AG04450 (cell line): ENCODE data around the gene INSIG2. TPM values are rescaled to one million over a fixed set of nuclear protein-coding genes. Genes with fewer than 3 reads are reported as not detected.

Experiments used
- CTCF ChIA-PET: fragments of 300-600, 350-600 bp; formaldehyde crosslinking; extraction: SDS; loops from one replicate; lab custom pipeline; 2022; ENCODE audit warnings: antibody characterized with exemption, inconsistent platforms; lab: Charles Lee
- POLR2A ChIA-PET: fragments of 350-600 bp; formaldehyde crosslinking; extraction: SDS; loops from one replicate; lab custom pipeline; 2021; ENCODE audit warnings: antibody characterized with exemption, inconsistent platforms; lab: Yijun Ruan, JAX
- DNase-seq: peaks from one replicate; pipeline ENCODE4 v3.0.0-alpha.2; 2011; ENCODE audit warnings: low read depth, low spot score
- H3K27ac ChIP-seq: one replicate; pipeline ENCODE4 v1.5.1; 2012; ENCODE audit warnings: low read depth, low read length, control low read depth
- H3K27me3 ChIP-seq: one replicate; pipeline ENCODE4 v1.6.0; 2012; ENCODE audit warnings: low read length; ENCODE audit not compliant: control insufficient read depth, insufficient read depth
- H3K4me3 ChIP-seq: 2 replicates; pipeline ENCODE4 v1.5.1; 2011; ENCODE audit warnings: mild to moderate bottlenecking, low read depth, low read length, control low read depth
- H3K9me3 ChIP-seq: 2 replicates; pipeline ENCODE4 v1.5.1; 2012; ENCODE audit warnings: low read length; ENCODE audit not compliant: control insufficient read depth, insufficient read depth
- polyA plus RNA-seq: library from polyadenylated mRNA; depleted of rRNA; stranded (reverse); fragments of >200 nt; gene quantifications from 2 replicates; pipeline ENCODE4 v1.2.3, GENCODE V29; 2011
- TF ChIP-seq, protein P1 (sequence below): IDR thresholded peaks from 2 replicates; pipeline ENCODE4 v1.5.1; 2011; ENCODE audit warnings: low read depth, low read length, control low read depth, inconsistent platforms

INSIG2 gene
- polyA plus RNA-seq, 1 experiment, result 19.3 TPM

- TF ChIP-seq, protein P1, sequence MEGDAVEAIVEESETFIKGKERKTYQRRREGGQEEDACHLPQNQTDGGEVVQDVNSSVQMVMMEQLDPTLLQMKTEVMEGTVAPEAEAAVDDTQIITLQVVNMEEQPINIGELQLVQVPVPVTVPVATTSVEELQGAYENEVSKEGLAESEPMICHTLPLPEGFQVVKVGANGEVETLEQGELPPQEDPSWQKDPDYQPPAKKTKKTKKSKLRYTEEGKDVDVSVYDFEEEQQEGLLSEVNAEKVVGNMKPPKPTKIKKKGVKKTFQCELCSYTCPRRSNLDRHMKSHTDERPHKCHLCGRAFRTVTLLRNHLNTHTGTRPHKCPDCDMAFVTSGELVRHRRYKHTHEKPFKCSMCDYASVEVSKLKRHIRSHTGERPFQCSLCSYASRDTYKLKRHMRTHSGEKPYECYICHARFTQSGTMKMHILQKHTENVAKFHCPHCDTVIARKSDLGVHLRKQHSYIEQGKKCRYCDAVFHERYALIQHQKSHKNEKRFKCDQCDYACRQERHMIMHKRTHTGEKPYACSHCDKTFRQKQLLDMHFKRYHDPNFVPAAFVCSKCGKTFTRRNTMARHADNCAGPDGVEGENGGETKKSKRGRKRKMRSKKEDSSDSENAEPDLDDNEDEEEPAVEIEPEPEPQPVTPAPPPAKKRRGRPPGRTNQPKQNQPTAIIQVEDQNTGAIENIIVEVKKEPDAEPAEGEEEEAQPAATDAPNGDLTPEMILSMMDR, result no peak
- CTCF ChIA-PET, result interaction anchor here (0.6 to 4.5 kb wide), 8 partner anchors 12 to 810 kb away, joined by 3 to 65 read pairs (median 18); no protein-coding TSS in a partner anchor
- no peak for DNase-seq
- POLR2A ChIA-PET, result no interaction called here
- no peak overlapping the region for H3K4me3 ChIP-seq
- no peaks in the 10 kb centered on the region for H3K9me3 ChIP-seq
- no peaks in the 10 kb centered on the region for H3K27me3 ChIP-seq
- no peak overlapping the region for H3K27ac ChIP-seq
These were observed 43.0 kb upstream of the INSIG2 start for GRCh38 chr2:118045286-118045685.

- Histone ChIP-seq H3K27me3 (no peaks in the 10 kb centered on the region), H3K27ac (no peak overlapping the region), H3K4me3 (no peak overlapping the region), H3K9me3 (no peaks in the 10 kb centered on the region)
- ChIA-PET CTCF (interaction anchor here (0.6 to 4.5 kb wide), 44 partner anchors 8 to 819 kb away, joined by 3 to 65 read pairs (median 4); partner anchors contain the start of gene DDX18), POLR2A (no interaction called here)
- TF ChIP-seq, protein P1, result peak; percentile 67
- no peak for DNase-seq
These were observed 41.5 kb upstream of the INSIG2 start for GRCh38 chr2:118046634-118047210.

DNA sequence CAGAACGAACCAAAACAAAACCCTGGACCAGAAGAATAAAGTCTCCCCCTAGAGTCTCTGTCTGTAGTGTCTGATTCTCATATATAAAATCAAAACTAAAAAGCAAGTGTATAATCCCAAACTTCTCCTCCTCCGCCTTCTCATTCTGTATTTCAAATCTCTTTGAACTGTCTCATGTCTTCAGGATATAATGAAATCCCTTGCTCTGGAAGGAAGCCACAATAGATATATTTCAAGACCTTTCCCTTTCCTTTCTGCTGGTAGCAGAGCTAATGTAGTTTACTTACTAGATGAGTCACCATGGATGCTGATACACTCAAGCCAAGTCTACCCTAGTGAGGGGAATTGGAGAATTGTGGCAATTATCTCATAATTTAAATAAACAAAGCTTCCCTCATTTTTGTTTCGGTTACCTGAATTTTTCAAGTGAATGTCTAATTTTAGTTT, 40.9 kb upstream of the INSIG2 start:
- Histone ChIP-seq H3K9me3 (no peaks in the 10 kb centered on the region), H3K27ac (no peak overlapping the region), H3K27me3 (no peaks in the 10 kb centered on the region), H3K4me3 (no peak overlapping the region)
- TF ChIP-seq, protein P1, result no peak
- no peak for DNase-seq
- ChIA-PET CTCF (interaction anchor here (0.8 to 4.5 kb wide), 34 partner anchors 8 to 812 kb away, joined by 3 to 65 read pairs (median 6); partner anchors contain the start of gene DDX18), POLR2A (no interaction called here)

DNA sequence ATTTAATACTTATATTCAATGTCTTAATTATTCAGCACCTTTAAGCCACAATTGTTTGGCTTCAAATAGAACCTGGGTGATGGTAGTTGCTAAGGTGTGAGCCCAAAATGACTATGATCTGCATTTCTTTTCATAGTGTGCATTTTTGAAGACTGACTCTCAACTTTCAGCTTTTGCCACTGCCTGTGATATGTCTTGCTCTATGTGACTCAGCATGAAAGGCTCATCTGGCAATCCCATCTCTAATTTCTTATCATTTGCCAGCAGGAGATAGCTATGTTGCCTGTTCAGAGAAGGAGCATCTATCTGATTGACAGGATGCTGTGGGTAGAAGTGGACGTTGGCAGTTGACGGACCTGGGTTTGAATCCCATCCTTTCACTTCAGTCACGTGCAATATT, 39.9 kb upstream of the INSIG2 start:
- no peak overlapping the region for H3K4me3 ChIP-seq
- TF ChIP-seq, protein P1, result no peak
- H3K27me3 ChIP-seq, result no peaks in the 10 kb centered on the region
- no peak overlapping the region for H3K27ac ChIP-seq
- DNase-seq, result no peak
- CTCF ChIA-PET, result interaction anchor here (1.0 to 4.5 kb wide), 3 partner anchors 8 to 15 kb away, joined by 3 to 65 read pairs (median 36); no protein-coding TSS in a partner anchor
- POLR2A ChIA-PET, result no interaction called here
- H3K9me3 ChIP-seq, result no peaks in the 10 kb centered on the region

GRCh38 chr2:118049140-118049815, 39.0 kb upstream of the INSIG2 start:
- Histone ChIP-seq H3K4me3 (no peak overlapping the region), H3K9me3 (no peaks in the 10 kb centered on the region), H3K27me3 (no peaks in the 10 kb centered on the region), H3K27ac (no peak overlapping the region)
- TF ChIP-seq, protein P1, result no peak
- POLR2A ChIA-PET, result no interaction called here
- CTCF ChIA-PET, result interaction anchor here (0.9 to 4.5 kb wide), 3 partner anchors 7 to 47 kb away, joined by 3 to 65 read pairs (median 3); no protein-coding TSS in a partner anchor
- DNase-seq, result no peak
